Fibroblast of lung (primary cell): ENCODE results near the gene TRIM54. TPM values are rescaled to one million over a fixed set of nuclear protein-coding genes. Genes with fewer than 3 reads are reported as not detected.
"Not testable (repeated sequence)": the region's sequence is repeated elsewhere in the genome, so short reads cannot be mapped to it uniquely, and the experiment has no call there.

ENCODE experiments used
- DNase-seq, 2 donors: peaks; one replicate each; pipeline versions ENCODE4 v3.0.0 to v3.0.0-alpha.2; 2010; ENCODE audit warnings: low read depth in 2 of 2
- H2AFZ ChIP-seq: 2 replicates; pipeline ENCODE4 v1.5.1; 2012; ENCODE audit warnings: low read length, control low read depth, inconsistent platforms
- H3K27ac ChIP-seq: 2 replicates; pipeline ENCODE4 v1.5.1; 2011; ENCODE audit warnings: low read length, control low read depth; ENCODE audit not compliant: insufficient read depth
- H3K27me3 ChIP-seq: 2 replicates; pipeline ENCODE4 v1.5.1; 2011; ENCODE audit warnings: mild to moderate bottlenecking, low read length; ENCODE audit not compliant: control insufficient read depth, insufficient read depth
- H3K36me3 ChIP-seq: 2 replicates; pipeline ENCODE4 v1.5.1; 2011; ENCODE audit warnings: low read length; ENCODE audit not compliant: control insufficient read depth, insufficient read depth
- H3K4me1 ChIP-seq: 2 replicates; pipeline ENCODE4 v1.5.1; 2011; ENCODE audit warnings: low read length; ENCODE audit not compliant: control insufficient read depth, insufficient read depth; ENCODE audit errors: extremely low read depth
- H3K4me2 ChIP-seq: 2 replicates; pipeline ENCODE4 v1.5.1; 2011; ENCODE audit warnings: low read length, control low read depth; ENCODE audit not compliant: insufficient read depth; ENCODE audit errors: extremely low read depth
- H3K4me3 ChIP-seq, 4 experiments: fragments of 200-600 bp in 1 of 4; sonication (generic) in 1 of 4; replicated peaks in 1 of 4; 2 replicates each; pipeline ENCODE4 v1.5.1; 2011 to 2016; ENCODE audit warnings: low read length in 4 of 4, low read depth in 3 of 4, mild to moderate bottlenecking in 3 of 4, control low read depth in 2 of 4, inconsistent platforms in 1 of 4, mixed read lengths in 1 of 4; ENCODE audit not compliant: insufficient read depth in 1 of 4; ENCODE audit errors: control extremely low read depth in 1 of 4
- H3K79me2 ChIP-seq: 2 replicates; pipeline ENCODE4 v1.5.1; 2012; ENCODE audit warnings: mild to moderate bottlenecking, low read length, inconsistent platforms; ENCODE audit not compliant: control insufficient read depth, insufficient read depth
- H3K9ac ChIP-seq: 2 replicates; pipeline ENCODE4 v1.5.1; 2011; ENCODE audit warnings: mild to moderate bottlenecking, low read length, control low read depth; ENCODE audit not compliant: insufficient read depth
- H3K9me3 ChIP-seq: 2 replicates; pipeline ENCODE4 v1.5.1; 2012; ENCODE audit warnings: low read depth, low read length; ENCODE audit not compliant: control insufficient read depth, insufficient read depth
- H4K20me1 ChIP-seq: 2 replicates; pipeline ENCODE4 v1.5.1; 2011; ENCODE audit warnings: low read length; ENCODE audit not compliant: control insufficient read depth, insufficient read depth; ENCODE audit errors: extremely low read depth
- CTCF ChIP-seq, 2 donors: IDR thresholded peaks in 1 of 2; conservative IDR thresholded peaks in 1 of 2; 1 replicate in 1 of 2; 2 replicates in 1 of 2; pipeline ENCODE4 v1.5.1; 2011 to 2012; ENCODE audit warnings: low read length in 2 of 2, control low read depth in 1 of 2, inconsistent platforms in 1 of 2, low read depth in 1 of 2, mild to moderate bottlenecking in 1 of 2
- EZH2 ChIP-seq: IDR thresholded peaks from 2 replicates; pipeline ENCODE4 v1.5.1; 2012; ENCODE audit warnings: low read length, control low read depth, mild to moderate bottlenecking; ENCODE audit errors: missing control alignments
- polyA plus RNA-seq, 2 donors: library from polyadenylated mRNA; depleted of rRNA in 1 of 2; stranded (reverse) in 1 of 2; unstranded in 1 of 2; fragments of >200 nt; gene quantifications; 2 replicates each; pipeline ENCODE4 v1.2.1, GENCODE V29; 2011 to 2012; ENCODE audit warnings: missing spikeins in 1 of 2
- total RNA-seq: library from RNA; depleted of rRNA; stranded (reverse); fragments of >200 nt; gene quantifications from 2 replicates; pipeline ENCODE4 v1.2.1, GENCODE V29; 2014

The TRIM54 gene
- total and polyA plus RNA-seq, 2 donors (not counting 1 experiment from before 2014, with no cell fraction given), result 0.17 TPM; not detected in 1

GRCh38 chr2:27297195-27297594 lies 15.0 kb downstream of the TRIM54 start:
- H3K4me3 ChIP-seq, result no peak overlapping the region
- TF ChIP-seq CTCF (conservative IDR thresholded peaks at IDR 0.05 in 1 of 2, IDR thresholded peaks at IDR 0.05 in 1 of 2; ENCODE audit: low read depth in 1 of 2, low read length in 2 of 2) (no peak), EZH2 (no peak)
- H3K79me2 ChIP-seq, result no peaks in the 10 kb centered on the region
- no peaks in the 10 kb centered on the region for H4K20me1 ChIP-seq
- H3K9me3 ChIP-seq, result no peaks in the 10 kb centered on the region
- DNase-seq, result no peak
- peaks cover 4% of the 10 kb centered on the region for H3K4me1 ChIP-seq
- H3K4me2 ChIP-seq, result no peak overlapping the region
- no peaks in the 10 kb centered on the region for H3K36me3 ChIP-seq
- H3K27ac ChIP-seq, result no peak overlapping the region
- peaks cover 8% of the 10 kb centered on the region for H3K27me3 ChIP-seq
- H2AFZ ChIP-seq, result no peak overlapping the region
- no peak overlapping the region for H3K9ac ChIP-seq

DNA sequence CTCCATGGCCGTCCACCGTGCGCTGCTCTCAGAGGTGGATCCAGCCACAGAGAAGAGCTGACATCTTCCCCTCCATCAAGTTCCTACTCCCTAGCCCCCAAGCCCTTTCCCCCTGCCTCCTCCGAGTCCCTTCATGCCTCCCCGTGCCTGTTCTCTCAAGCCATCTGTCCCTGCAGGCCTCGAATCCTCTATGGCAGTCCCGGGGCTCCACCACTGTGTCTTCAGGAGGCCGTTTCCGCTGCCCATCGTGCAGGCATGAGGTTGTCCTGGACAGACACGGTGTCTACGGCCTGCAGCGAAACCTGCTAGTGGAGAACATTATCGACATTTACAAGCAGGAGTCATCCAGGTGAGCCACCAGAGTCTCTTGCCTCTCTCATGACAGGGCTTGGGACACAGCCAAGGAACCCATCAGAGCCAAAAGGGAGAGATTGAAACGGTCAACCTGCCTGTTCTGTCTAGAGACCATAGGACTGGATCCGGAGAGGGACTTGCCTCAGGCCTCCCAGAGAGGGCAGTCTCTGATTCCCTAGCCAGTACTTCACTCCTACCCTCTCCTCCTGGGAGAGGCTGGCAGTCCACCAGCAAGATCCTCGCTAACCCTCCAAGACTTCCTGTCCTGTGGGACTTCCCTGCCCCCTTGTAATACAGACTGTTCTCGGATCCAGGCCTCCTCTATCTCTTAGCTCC lies 16.3 kb downstream of the TRIM54 start:
- peaks cover 8% of the 10 kb centered on the region for H3K27me3 ChIP-seq
- peaks cover 4% of the 10 kb centered on the region for H3K4me1 ChIP-seq
- DNase-seq, result no peak
- no peaks in the 10 kb centered on the region for H3K9me3 ChIP-seq
- H3K79me2 ChIP-seq, result no peaks in the 10 kb centered on the region
- no peak overlapping the region for H3K4me3 ChIP-seq
- H3K4me2 ChIP-seq, result no peak overlapping the region
- H4K20me1 ChIP-seq, result no peaks in the 10 kb centered on the region
- no peak for TF ChIP-seq EZH2
- TF ChIP-seq CTCF (conservative IDR thresholded peaks at IDR 0.05 in 1 of 2, IDR thresholded peaks at IDR 0.05 in 1 of 2; ENCODE audit: low read depth in 1 of 2, low read length in 2 of 2), result no peak
- H3K36me3 ChIP-seq, result no peaks in the 10 kb centered on the region
- no peak overlapping the region for H3K27ac ChIP-seq
- H3K9ac ChIP-seq, result no peak overlapping the region
- no peak overlapping the region for H2AFZ ChIP-seq

DNA sequence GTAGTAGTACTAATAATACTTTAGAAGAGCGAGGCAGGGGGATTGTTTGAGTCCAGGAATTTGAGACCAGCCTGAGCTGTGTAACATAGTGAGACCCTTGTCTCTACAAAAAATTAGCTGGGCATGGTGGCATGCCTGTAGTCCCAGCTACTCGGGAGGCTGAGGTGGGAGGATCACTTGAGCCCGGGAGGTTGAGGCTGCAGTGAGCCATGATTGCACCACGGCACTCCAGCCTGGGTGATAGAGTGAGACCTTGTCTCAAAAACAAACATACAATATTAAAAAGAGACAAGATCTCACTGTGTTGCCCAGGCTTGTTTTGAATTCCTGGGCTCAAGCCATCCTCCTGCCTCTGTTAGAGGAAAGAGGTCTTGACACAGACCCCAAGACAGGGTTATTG lies 18.4 kb downstream of the TRIM54 start:
- not testable (repeated sequence) for H3K27ac ChIP-seq

More for the DNA sequence above, 18.4 kb downstream of the TRIM54 start:
- not testable (repeated sequence) for H3K4me2 ChIP-seq, H3K9me3 ChIP-seq, H3K4me3 ChIP-seq, DNase-seq, H3K79me2 ChIP-seq, H3K9ac ChIP-seq, H2AFZ ChIP-seq, H3K36me3 ChIP-seq, H4K20me1 ChIP-seq, H3K4me1 ChIP-seq
- peaks cover 16% of the 10 kb centered on the region for H3K27me3 ChIP-seq
